GM23248 (cell line): ENCODE results near the gene SCD5.

Experiments used
- EZH2 ChIP-seq: fragments of 200-600 bp; sonication (generic); IDR thresholded peaks from 2 replicates; pipeline ENCODE4 v1.6.1; 2018; ENCODE audit warnings: antibody characterized with exemption, mild to moderate bottlenecking; ENCODE audit not compliant: insufficient read depth, poor library complexity, severe bottlenecking
- EZH2phosphoT487 ChIP-seq: fragments of 200-600 bp; sonication (generic); IDR thresholded peaks from 2 replicates; pipeline ENCODE4 v1.6.1; 2018; ENCODE audit warnings: antibody characterized with exemption, moderate library complexity, mild to moderate bottlenecking, low read depth; ENCODE audit not compliant: insufficient read depth

- TF ChIP-seq EZH2, result no peak
- TF ChIP-seq EZH2phosphoT487, result no peak
These were observed 110.4 kb downstream of the SCD5 start for GRCh38 chr4:82688091-82688795.
